Uterus (tissue), 4 donors: Measurements from ENCODE around the gene TSGA10IP. TPM values are rescaled to one million over a fixed set of nuclear protein-coding genes. Genes with fewer than 3 reads are reported as not detected.

Experiments
- DNase-seq, 2 donors: peaks; one replicate each; pipeline ENCODE4 v3.0.0-alpha.2; 2019 to 2020
- H3K27ac ChIP-seq, 2 donors: fragments of 200-600 bp; sonication (generic); 1 replicate in 1 of 2; 2 replicates in 1 of 2; pipeline ENCODE4 v1.5.1; 2016 to 2018
- H3K27me3 ChIP-seq, 2 donors: fragments of 200-600 bp; sonication (generic); one replicate each; pipeline ENCODE4 v1.5.1; 2018 to 2019; ENCODE audit warnings: control low read depth in 1 of 2
- H3K36me3 ChIP-seq, 2 donors: fragments of 200-600 bp; sonication (generic); one replicate each; pipeline ENCODE4 v1.5.1; 2019; ENCODE audit warnings: control low read depth in 1 of 2
- H3K4me1 ChIP-seq, 2 donors: fragments of 200-600 bp; sonication (generic); one replicate each; pipeline ENCODE4 v1.5.1; 2018 to 2019; ENCODE audit warnings: control low read depth in 1 of 2
- H3K4me3 ChIP-seq, 2 donors: fragments of 200-600 bp; sonication (generic); 1 replicate in 1 of 2; 2 replicates in 1 of 2; pipeline ENCODE4 v1.5.1; 2018 to 2019; ENCODE audit warnings: mild to moderate bottlenecking in 1 of 2
- H3K9me3 ChIP-seq, 2 donors: fragments of 200-600 bp; sonication (generic); one replicate each; pipeline ENCODE4 v1.5.1; 2019; ENCODE audit warnings: control low read depth in 1 of 2
- POLR2A ChIP-seq, 2 donors: fragments of 450-650 bp; IDR thresholded peaks; one replicate each; pipeline ENCODE4 v1.6.1; 2016; ENCODE audit warnings: antibody characterized with exemption in 2 of 2, mild to moderate bottlenecking in 1 of 2, moderate library complexity in 1 of 2
- intact Hi-C: fragments of 100-400 bp; cut with DNase I; formaldehyde crosslinking; loops from one replicate; pipeline ENCODE4 v1.15.1; 2023; ENCODE audit warnings: low total_unique reads
- total RNA-seq, 4 donors: library from RNA; depleted of rRNA in 3 of 4; stranded (reverse); fragments of >200 nt in 3 of 4; gene quantifications; one replicate each; pipeline versions ENCODE4 v1.1.0 to v1.2.4, GENCODE V29; 2014 to 2023
- TF ChIP-seq, protein P1 (sequence below), 4 experiments: fragments of 200-600 bp in 2 of 4; fragments of 450-650 bp in 2 of 4; sonication (generic) in 2 of 4; IDR thresholded peaks; one replicate each; pipeline ENCODE4 v1.5.1; 2016 to 2019; ENCODE audit warnings: antibody characterized with exemption in 4 of 4, mild to moderate bottlenecking in 2 of 4, moderate library complexity in 1 of 4
- donor health status: DM: yes; HTN: yes; CAD: no.

TSGA10IP gene
- total RNA-seq, 4 donors from 2014 or later, result not detected

GRCh38 chr11:65927904-65928397, 17.3 kb upstream of the TSGA10IP start:
- Histone ChIP-seq H3K36me3 (no peaks in the 10 kb centered on the region), H3K27me3 (no peaks in the 10 kb centered on the region), H3K9me3 (no peaks in the 10 kb centered on the region), H3K27ac (no peak overlapping the region), H3K4me3 (no peak overlapping the region), H3K4me1 (no peaks in the 10 kb centered on the region)
- no peak for TF ChIP-seq POLR2A (IDR thresholded peaks at IDR 0.05)
- TF ChIP-seq, protein P1, sequence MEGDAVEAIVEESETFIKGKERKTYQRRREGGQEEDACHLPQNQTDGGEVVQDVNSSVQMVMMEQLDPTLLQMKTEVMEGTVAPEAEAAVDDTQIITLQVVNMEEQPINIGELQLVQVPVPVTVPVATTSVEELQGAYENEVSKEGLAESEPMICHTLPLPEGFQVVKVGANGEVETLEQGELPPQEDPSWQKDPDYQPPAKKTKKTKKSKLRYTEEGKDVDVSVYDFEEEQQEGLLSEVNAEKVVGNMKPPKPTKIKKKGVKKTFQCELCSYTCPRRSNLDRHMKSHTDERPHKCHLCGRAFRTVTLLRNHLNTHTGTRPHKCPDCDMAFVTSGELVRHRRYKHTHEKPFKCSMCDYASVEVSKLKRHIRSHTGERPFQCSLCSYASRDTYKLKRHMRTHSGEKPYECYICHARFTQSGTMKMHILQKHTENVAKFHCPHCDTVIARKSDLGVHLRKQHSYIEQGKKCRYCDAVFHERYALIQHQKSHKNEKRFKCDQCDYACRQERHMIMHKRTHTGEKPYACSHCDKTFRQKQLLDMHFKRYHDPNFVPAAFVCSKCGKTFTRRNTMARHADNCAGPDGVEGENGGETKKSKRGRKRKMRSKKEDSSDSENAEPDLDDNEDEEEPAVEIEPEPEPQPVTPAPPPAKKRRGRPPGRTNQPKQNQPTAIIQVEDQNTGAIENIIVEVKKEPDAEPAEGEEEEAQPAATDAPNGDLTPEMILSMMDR (IDR thresholded peaks at IDR 0.05), result no peak
- DNase-seq, result no peak
- intact Hi-C loops, result no loop called here

DNA sequence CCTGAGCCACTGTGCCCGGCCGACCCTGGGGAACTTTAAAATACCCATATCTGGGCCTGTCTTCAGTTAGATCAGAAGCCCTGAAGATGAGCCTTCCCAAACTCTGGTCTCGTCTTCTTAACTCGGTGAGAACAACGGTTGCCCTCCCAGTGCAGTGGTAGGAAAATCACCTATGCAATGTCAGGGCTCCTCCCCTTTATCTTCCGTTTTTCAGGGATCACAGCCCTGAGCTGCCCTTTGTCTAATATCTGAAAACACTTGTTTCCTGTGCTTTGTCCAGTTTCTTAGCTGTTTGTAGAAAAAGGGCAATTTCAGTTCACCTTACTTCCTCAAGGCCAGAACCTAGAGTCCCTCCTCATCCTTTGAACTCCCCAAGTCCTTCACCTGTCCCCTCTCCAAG, 16.6 kb upstream of the TSGA10IP start:
- TF ChIP-seq POLR2A (IDR thresholded peaks at IDR 0.05), result no peak
- TF ChIP-seq, protein P1 (IDR thresholded peaks at IDR 0.05), result no peak
- Histone ChIP-seq H3K27ac (no peak overlapping the region), H3K4me3 (no peak overlapping the region), H3K4me1 (no peaks in the 10 kb centered on the region), H3K27me3 (no peaks in the 10 kb centered on the region), H3K9me3 (no peaks in the 10 kb centered on the region), H3K36me3 (no peaks in the 10 kb centered on the region)
- no peak for DNase-seq
- intact Hi-C loops, result no loop called here

DNA sequence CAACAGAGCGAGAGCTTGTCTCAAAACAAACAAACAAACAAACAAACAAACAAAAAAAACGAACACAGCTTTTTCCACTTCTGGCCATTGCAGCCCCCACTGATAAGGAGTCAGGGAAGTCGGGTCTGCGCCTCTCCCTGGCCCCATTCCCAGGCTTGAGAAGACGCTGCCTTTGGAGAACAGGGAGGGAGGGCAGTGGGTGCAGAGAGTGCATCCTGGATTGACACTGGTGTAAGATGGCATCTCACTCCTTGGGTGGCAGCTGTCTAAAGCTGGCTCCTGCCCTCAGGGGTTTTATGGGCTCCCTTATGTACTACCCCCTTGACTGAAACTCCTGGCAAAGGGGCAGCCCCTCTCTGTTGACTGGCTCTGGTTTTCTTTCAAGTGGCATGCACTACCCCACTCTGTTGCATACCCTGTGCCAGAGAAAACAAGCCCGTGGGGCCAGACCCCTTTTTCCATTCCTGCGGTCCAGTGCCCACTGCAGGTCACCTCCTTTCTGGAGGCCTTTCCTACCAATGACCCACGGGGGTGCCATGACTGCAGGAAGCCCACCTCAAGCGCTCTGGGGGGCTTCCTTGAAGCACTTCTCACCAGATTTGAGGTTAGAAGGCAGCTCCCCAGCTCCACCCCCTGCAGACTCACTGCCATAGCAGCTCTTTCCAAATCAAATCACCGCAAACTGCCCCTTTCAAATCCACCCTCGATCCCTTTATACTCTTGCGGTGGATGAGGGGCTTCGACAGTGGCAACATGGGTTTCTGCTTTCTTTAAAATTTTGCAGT, 13.3 kb upstream of the TSGA10IP start:
- intact Hi-C loops, result no loop called here
- Histone ChIP-seq H3K9me3 (no peaks in the 10 kb centered on the region), H3K4me1 (no peaks in the 10 kb centered on the region), H3K4me3 (no peak overlapping the region), H3K27ac (no peak overlapping the region), H3K36me3 (no peaks in the 10 kb centered on the region), H3K27me3 (no peaks in the 10 kb centered on the region)
- no peak for DNase-seq
- TF ChIP-seq POLR2A (IDR thresholded peaks at IDR 0.05), result no peak
- TF ChIP-seq, protein P1 (IDR thresholded peaks at IDR 0.05), result no peak

DNA sequence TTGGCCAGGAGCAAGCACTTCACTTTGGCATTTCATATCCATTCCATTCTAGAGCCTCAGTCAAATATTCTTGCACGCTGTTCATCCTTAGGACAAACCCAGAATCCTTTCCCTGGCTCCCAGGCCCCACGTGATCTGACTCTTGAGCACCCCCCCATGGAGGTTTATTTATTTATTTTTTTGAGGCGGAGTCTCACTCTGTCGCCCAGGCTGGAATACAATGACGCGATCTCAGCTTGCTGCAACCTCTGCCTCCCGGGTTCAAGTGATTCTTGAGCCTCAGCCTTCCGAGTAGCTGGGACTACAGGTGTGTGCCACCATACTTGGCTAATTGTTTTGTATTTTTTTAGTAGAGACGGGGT, 12.7 kb upstream of the TSGA10IP start:
- H3K27ac ChIP-seq, result no peak overlapping the region
- H3K27me3 ChIP-seq, result no peaks in the 10 kb centered on the region
- no peak overlapping the region for H3K4me3 ChIP-seq
- DNase-seq, result no peak
- intact Hi-C loops, result no loop called here
- no peaks in the 10 kb centered on the region for H3K4me1 ChIP-seq
- H3K36me3 ChIP-seq, result no peaks in the 10 kb centered on the region
- H3K9me3 ChIP-seq, result no peaks in the 10 kb centered on the region
- TF ChIP-seq, protein P1 (IDR thresholded peaks at IDR 0.05), result no peak
- TF ChIP-seq POLR2A (IDR thresholded peaks at IDR 0.05), result no peak

DNA sequence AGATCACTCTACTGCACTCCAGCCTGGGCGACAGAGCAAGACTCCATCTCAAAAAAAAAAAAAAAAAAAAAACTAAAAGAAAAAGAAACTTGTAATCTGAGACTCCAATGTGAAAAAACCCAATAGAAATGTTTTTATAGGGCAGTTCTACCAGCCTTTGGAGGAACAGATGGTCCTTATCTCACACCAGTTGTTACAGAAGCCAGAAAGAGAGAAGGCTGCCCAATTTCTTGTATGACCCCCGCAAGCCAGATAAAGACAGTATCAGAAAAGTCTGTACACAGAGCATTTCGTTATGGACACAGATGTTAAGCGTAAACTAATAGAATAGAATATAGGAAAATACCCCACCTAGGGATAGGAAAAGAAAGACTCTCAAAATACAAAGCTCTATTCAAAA, 11.3 kb upstream of the TSGA10IP start:
- TF ChIP-seq, protein P1 (IDR thresholded peaks at IDR 0.05), result no peak
- TF ChIP-seq POLR2A (IDR thresholded peaks at IDR 0.05), result no peak
- Histone ChIP-seq H3K4me3 (no peak overlapping the region), H3K36me3 (no peaks in the 10 kb centered on the region), H3K27me3 (no peaks in the 10 kb centered on the region), H3K4me1 (no peaks in the 10 kb centered on the region), H3K9me3 (no peaks in the 10 kb centered on the region), H3K27ac (no peak overlapping the region)
- intact Hi-C loops, result no loop called here
- DNase-seq, result no peak
